GM18909 (cell line): ENCODE data around the gene SOX3.

Experiments
- ATAC-seq: cut with Tn5 transposase; IDR thresholded peaks from one replicate; pipeline ENCODE4 v1.9.1; 2021; ENCODE audit warnings: mild to moderate bottlenecking; ENCODE audit not compliant: unreplicated experiment, poor library complexity

The SOX3 gene

DNA sequence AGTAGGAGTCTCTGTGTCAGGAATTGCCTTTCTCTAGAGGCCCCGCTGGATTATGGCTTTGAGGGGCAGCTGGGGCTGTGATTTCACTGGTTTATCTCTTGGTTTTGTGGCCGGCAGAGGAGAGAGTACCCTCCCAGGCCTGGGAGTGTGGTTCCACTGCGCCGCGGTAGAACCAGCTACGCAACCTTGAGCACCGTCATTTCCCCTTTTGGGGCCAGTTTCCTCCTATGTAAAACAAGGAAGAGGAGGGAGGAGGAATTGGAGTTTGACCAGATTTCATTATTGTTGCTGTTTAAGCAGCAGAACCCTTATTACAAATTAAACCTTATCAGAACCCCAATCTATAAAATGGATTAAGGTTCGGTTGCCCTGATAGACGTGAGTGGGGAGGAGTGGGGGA lies 4.4 kb downstream of the SOX3 start:
- ATAC-seq: no peak

DNA sequence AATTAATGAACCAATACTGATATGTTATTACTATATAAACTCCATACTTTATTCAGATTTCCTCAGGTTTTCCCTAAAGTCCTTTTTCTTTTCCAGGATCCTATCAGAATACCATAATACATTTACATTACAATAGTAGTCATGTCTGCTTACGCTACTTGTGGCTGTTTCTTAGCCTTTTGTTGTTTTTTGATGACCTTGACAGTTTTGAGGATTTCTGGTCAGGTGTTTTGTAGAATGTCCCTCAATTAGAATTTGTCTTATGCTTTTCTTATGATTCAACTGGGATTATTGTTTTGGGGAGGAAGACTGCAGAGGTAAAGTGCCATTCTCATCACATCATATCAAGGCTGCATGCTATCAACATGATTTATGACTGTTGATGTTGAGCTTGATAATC lies 9.1 kb downstream of the SOX3 start:
- no peak for ATAC-seq

DNA sequence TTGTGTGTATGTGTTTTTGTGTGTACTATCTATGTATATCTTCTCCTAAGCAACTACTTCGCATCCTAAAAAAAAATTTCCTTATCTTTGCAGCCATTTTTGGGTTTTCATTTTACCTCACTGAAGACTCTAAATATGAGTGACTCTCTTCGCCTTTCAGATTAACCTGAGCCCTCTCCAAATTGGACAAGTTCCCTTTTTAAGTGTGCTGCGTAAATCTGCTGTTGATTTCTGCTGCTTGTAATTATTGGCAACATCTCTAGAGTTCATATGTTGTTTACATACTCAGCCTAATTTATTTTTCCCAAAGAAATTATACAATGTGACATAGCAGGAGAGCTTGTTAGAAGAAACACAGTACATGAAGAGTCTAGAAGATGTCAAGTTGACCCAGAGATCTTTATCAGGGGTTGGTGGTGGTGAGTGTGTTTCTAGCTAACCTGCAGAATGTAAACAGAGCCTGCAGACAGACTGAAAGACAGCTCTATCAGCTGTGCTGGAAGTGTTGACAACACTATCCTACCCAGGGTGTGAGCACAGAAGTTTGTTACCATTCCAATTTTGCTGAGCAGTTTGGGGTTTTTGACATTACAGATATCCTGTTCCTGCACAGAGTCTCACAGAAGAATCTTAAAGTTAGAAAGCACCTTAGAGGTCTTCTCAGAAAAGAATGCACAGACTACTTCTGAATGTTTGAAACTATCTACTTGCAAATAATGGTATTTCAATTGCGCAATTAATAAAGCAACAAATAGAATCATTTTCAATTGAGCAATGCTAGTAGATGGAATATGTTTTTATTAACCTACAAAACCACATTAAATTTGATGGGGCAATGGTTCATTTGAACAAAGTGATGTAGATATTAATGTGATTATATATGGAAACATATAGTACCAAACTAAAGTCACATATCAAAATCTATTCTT lies 12.5 kb downstream of the SOX3 start:
- ATAC-seq: no peak

DNA sequence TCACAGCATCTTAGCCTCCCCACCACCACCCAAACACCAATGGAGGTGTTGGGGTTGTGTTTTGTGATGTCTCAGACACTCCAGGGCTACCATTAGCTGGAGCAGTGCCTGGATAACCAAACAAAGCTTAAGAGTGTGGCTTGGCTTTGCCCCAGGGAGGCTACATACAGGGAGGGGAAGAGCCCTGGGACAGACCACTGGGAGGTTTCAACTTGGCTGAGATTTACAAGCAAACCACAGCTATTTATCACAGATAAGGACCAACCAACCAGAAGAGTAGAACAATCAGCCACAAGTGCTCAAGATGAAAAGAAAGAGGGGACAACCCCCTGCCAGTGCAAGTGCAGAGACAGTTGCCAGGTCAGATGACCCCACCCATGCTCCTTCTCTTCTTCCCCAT lies 24.1 kb downstream of the SOX3 start:
- no peak for ATAC-seq

DNA sequence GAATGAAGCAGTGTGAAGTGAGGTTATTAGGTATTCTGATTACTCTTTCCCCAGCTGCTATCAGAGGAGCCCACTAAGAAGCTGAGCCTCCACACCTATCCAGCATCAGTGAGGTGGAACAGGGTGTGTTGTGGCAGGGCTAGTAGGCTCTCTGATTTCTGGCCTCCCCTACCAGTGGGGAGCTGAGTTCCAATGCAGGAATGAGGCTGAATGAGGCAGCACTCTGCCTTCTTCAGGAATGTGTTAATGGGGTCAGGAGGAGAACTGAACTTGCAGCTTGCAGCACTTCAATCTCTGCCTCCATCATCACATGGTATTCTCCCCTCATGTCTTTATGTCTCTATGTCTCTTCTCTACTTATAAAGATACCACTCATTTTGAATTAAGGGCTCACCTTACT lies 26.9 kb downstream of the SOX3 start:
- no peak for ATAC-seq

DNA sequence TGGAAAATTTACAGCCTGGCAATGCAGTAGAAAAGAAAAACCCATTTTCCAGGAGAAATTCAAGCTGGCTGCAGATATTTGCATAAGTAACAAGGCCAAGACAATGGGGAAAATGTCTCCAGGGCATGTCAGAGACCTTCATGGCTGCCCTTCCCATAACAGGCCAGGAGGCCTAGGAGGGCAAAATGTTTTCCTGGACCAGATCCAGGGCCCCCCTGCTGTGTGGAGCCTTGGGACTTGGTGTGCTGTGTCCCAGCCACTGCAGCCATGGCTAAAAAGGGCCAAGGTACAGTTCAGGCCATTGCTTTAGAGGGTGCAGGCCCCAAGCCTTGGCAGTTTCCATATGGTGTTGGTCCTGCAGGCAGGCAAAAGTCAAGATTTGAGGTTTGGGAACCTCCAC lies 29.8 kb downstream of the SOX3 start:
- no peak for ATAC-seq

DNA sequence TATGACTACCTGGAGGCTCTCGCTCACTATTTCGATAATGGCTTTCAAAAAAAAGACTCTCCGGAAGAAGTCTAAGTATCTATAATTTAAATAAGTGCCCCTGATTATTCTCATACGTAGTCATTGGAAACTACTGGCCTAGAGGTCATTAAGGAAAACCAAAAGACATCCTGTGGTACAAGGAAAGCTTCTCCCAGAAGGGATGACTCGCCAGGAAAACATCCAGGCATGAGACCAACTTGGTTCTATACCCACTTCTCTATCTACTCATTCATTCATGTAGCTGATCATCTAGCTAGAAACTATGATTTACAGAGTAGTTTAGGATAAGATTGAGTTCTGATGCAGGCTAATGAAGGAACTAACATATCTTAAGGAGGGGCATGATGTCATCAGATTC lies 37.7 kb downstream of the SOX3 start:
- ATAC-seq: no peak
